Body of pancreas (tissue), 4 donors: ENCODE results near the gene GALNT14.

Experiments used
- POLR2A ChIP-seq, 3 donors: fragments of 450-650 bp; IDR thresholded peaks; one replicate each; pipeline ENCODE4 v1.6.1; 2016; ENCODE audit warnings: antibody characterized with exemption in 3 of 3, mild to moderate bottlenecking in 2 of 3
- TF ChIP-seq, protein P1 (sequence below), 7 experiments: fragments of 450-650 bp in 4 of 7; fragments of 200-600 bp in 3 of 7; sonication (generic) in 3 of 7; IDR thresholded peaks; one replicate each; pipeline ENCODE4 v1.5.1; 2016 to 2019; ENCODE audit warnings: antibody characterized with exemption in 7 of 7

DNA sequence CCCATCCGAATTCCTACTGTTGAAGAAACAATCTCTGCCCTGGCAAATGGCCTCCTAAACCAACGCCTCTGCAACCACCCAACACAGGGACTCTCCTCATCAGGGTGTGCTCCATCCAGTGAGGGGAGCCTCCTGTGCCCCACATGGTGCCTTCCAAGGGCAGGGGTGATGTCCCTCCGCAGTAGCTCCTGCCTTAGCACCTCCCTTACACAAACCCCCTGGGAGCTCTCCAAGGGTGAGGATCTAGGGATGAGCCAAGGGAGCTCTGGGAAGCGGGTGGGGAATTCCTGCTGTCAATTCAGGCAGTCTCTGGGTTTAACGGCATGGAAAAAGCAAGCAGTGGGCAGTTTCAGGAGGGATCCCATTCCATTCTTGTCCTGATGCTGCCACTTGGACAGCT is 3.8 kb downstream of the GALNT14 start:
- TF ChIP-seq, protein P1, sequence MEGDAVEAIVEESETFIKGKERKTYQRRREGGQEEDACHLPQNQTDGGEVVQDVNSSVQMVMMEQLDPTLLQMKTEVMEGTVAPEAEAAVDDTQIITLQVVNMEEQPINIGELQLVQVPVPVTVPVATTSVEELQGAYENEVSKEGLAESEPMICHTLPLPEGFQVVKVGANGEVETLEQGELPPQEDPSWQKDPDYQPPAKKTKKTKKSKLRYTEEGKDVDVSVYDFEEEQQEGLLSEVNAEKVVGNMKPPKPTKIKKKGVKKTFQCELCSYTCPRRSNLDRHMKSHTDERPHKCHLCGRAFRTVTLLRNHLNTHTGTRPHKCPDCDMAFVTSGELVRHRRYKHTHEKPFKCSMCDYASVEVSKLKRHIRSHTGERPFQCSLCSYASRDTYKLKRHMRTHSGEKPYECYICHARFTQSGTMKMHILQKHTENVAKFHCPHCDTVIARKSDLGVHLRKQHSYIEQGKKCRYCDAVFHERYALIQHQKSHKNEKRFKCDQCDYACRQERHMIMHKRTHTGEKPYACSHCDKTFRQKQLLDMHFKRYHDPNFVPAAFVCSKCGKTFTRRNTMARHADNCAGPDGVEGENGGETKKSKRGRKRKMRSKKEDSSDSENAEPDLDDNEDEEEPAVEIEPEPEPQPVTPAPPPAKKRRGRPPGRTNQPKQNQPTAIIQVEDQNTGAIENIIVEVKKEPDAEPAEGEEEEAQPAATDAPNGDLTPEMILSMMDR (IDR thresholded peaks at IDR 0.05): no peak
- TF ChIP-seq POLR2A (IDR thresholded peaks at IDR 0.05): no peak
